IMR-90 (cell line): Measurements from ENCODE around the gene KNL1. TPM values are rescaled to one million over a fixed set of nuclear protein-coding genes. Genes with fewer than 3 reads are reported as not detected.
A peak's percentile ranks its signal among the peaks of the same experiment; 100 is the strongest.

ENCODE experiments used
- ATAC-seq: fragments of 200-7000 bp; cut with Tn5 transposase; 2 replicates; pipeline ENCODE4 v1.9.1; 2020; ENCODE audit warnings: low read depth, mild to moderate bottlenecking, moderate library complexity
- BruUV-seq: library from RNA; stranded (reverse); fragments of 400-500 nt; replicated peaks from 2 replicates; lab custom pipeline; 2021; lab: Mats Ljungman, UMichigan
- CTCF ChIA-PET: fragments of 300-600 bp; formaldehyde crosslinking; extraction: SDS; loops from one replicate; lab custom pipeline; 2021; ENCODE audit warnings: antibody characterized with exemption; lab: Yijun Ruan, JAX
- POLR2A ChIA-PET: fragments of 300-600 bp; sonication (Branson Sonifier 250); formaldehyde crosslinking; loops from one replicate; lab custom pipeline; 2022; ENCODE audit warnings: antibody characterized with exemption; ENCODE audit not compliant: unreplicated experiment; lab: Charles Lee
- DNase-seq: peaks from one replicate; pipeline ENCODE4 v3.0.0; 2013
- H2AFZ ChIP-seq: replicated peaks from 2 replicates; pipeline ENCODE3; 2013; ENCODE audit warnings: low read length, mild to moderate bottlenecking; ENCODE audit not compliant: poor library complexity
- H2AK5ac ChIP-seq: 2 replicates; pipeline ENCODE4 v1.6.1; 2013; ENCODE audit warnings: low read depth, low read length, inconsistent platforms
- H2AK9ac ChIP-seq: replicated peaks from 2 replicates; pipeline ENCODE3; 2013; ENCODE audit warnings: mild to moderate bottlenecking, low read depth, low read length, moderate library complexity; ENCODE audit not compliant: poor library complexity
- H2BK120ac ChIP-seq: 2 replicates; pipeline ENCODE4 v1.6.1; 2013; ENCODE audit warnings: low read depth, low read length, inconsistent platforms
- H2BK15ac ChIP-seq: 3 replicates; pipeline ENCODE4 v1.6.1; 2013; ENCODE audit warnings: low read depth, low read length, inconsistent platforms
- H2BK20ac ChIP-seq: 2 replicates; pipeline ENCODE4 v1.6.1; 2013; ENCODE audit warnings: low read depth, mild to moderate bottlenecking, inconsistent platforms, low read length, moderate library complexity
- H2BK5ac ChIP-seq: 2 replicates; pipeline ENCODE4 v1.6.1; 2013; ENCODE audit warnings: mild to moderate bottlenecking, low read depth, low read length, inconsistent platforms; ENCODE audit not compliant: poor library complexity, severe bottlenecking
- H3K14ac ChIP-seq: replicated peaks from 2 replicates; pipeline ENCODE4 v1.6.1; 2013; ENCODE audit warnings: low read depth, low read length, inconsistent platforms
- H3K18ac ChIP-seq: 2 replicates; pipeline ENCODE4 v1.6.1; 2013; ENCODE audit warnings: low read depth, low read length, control low read depth
- H3K23ac ChIP-seq: 2 replicates; pipeline ENCODE4 v1.6.1; 2013; ENCODE audit warnings: low read depth, low read length, inconsistent platforms
- H3K27ac ChIP-seq: 2 replicates; pipeline ENCODE4 v1.5.1; 2013; ENCODE audit warnings: mild to moderate bottlenecking, control low read depth, low read length; ENCODE audit not compliant: insufficient read depth
- H3K27me3 ChIP-seq: 2 replicates; pipeline ENCODE4 v1.6.1; 2013; ENCODE audit warnings: low read length; ENCODE audit not compliant: control insufficient read depth, insufficient read depth
- H3K36me3 ChIP-seq: 2 replicates; pipeline ENCODE4 v1.6.1; 2013; ENCODE audit warnings: low read length, mixed read lengths; ENCODE audit not compliant: control insufficient read depth, insufficient read depth
- H3K4ac ChIP-seq: 2 replicates; pipeline ENCODE4 v1.6.1; 2013; ENCODE audit warnings: low read depth, low read length, inconsistent platforms
- H3K4me1 ChIP-seq: 2 replicates; pipeline ENCODE4 v1.6.1; 2013; ENCODE audit warnings: low read length, mixed read lengths; ENCODE audit not compliant: control insufficient read depth, insufficient read depth
- H3K4me2 ChIP-seq: 2 replicates; pipeline ENCODE4 v1.6.1; 2013; ENCODE audit warnings: low read depth, mild to moderate bottlenecking, control low read depth, low read length, moderate library complexity
- H3K4me3 ChIP-seq: 2 replicates; pipeline ENCODE4 v1.5.1; 2013; ENCODE audit warnings: low read depth, mild to moderate bottlenecking, control low read depth, low read length, moderate library complexity; ENCODE audit not compliant: insufficient read depth
- H3K56ac ChIP-seq: 2 replicates; pipeline ENCODE4 v1.6.1; 2013; ENCODE audit warnings: low read length, inconsistent platforms; ENCODE audit not compliant: insufficient read depth; ENCODE audit errors: extremely low read depth
- H3K79me1 ChIP-seq, 2 experiments: 2 replicates each; pipeline ENCODE4 v1.6.1; 2013; ENCODE audit warnings: low read length in 2 of 2, inconsistent platforms in 1 of 2, low read depth in 1 of 2
- H3K9ac ChIP-seq: 2 replicates; pipeline ENCODE4 v1.6.1; 2013; ENCODE audit warnings: low read depth, low read length, control low read depth
- H3K9me1 ChIP-seq: 2 replicates; pipeline ENCODE4 v1.6.1; 2013; ENCODE audit warnings: low read length, inconsistent platforms; ENCODE audit not compliant: insufficient read depth
- H3K9me3 ChIP-seq: 2 replicates; pipeline ENCODE4 v1.6.1; 2013; ENCODE audit warnings: low read length; ENCODE audit not compliant: control insufficient read depth, insufficient read depth
- H4K20me1 ChIP-seq: 2 replicates; pipeline ENCODE4 v1.6.1; 2013; ENCODE audit warnings: low read length, inconsistent platforms; ENCODE audit not compliant: insufficient read depth
- H4K5ac ChIP-seq: 2 replicates; pipeline ENCODE4 v1.6.1; 2013; ENCODE audit warnings: mild to moderate bottlenecking, low read depth, low read length, control low read depth
- H4K8ac ChIP-seq, 2 experiments: 2 replicates each; pipeline ENCODE4 v1.6.1; 2013; ENCODE audit warnings: low read depth in 2 of 2, low read length in 2 of 2, control low read depth in 1 of 2, inconsistent platforms in 1 of 2
- H4K91ac ChIP-seq: 2 replicates; pipeline ENCODE4 v1.6.1; 2013; ENCODE audit warnings: low read depth, low read length, inconsistent platforms; ENCODE audit not compliant: insufficient read depth
- BHLHE40 ChIP-seq: fragments of 150-350 bp; IDR thresholded peaks from 2 replicates; pipeline ENCODE4 v1.6.1; 2016; ENCODE audit warnings: mild to moderate bottlenecking, low read depth, low read length
- MAZ ChIP-seq: IDR thresholded peaks from 2 replicates; pipeline ENCODE4 v1.6.1; 2012; ENCODE audit warnings: low read depth, mild to moderate bottlenecking, low read length, improper control_type of control experiment, moderate library complexity, borderline replicate concordance
- WGBS, 2 experiments: methylation state at CpG; one replicate each; pipeline versions ENCODE4 v1.1.5 to v1.1.7; 2013; ENCODE audit warnings: missing lambda C conversion rate in 2 of 2; ENCODE audit not compliant: insufficient read length in 1 of 2; ENCODE audit errors: extremely low coverage in 2 of 2; 5-methylcytosine and 5-hydroxymethylcytosine counted together
- dilution Hi-C: fragments of 300-500 bp; cut with HindIII; formaldehyde crosslinking; loops from one replicate; pipeline ENCODE4 v1.14.3; 2018; ENCODE audit warnings: low sequenced_read_pairs; ENCODE audit not compliant: unreplicated experiment
- in situ Hi-C: fragments of 300-500 bp; cut with MboI; formaldehyde crosslinking; loops from 3 replicates; pipeline ENCODE4 v1.14.3; 2019; ENCODE audit warnings: low sequenced_read_pairs, inconsistent platforms, mixed read lengths
- intact Hi-C: fragments of 100-400 bp; cut with micrococcal nuclease; formaldehyde crosslinking; loops from 2 replicates; pipeline ENCODE4 v1.10.0; 2022
- polyA plus RNA-seq, 3 experiments: library from polyadenylated mRNA; depleted of rRNA; stranded (reverse); fragments of >200 nt; gene quantifications; 2 replicates each; pipeline ENCODE4 v1.2.3, GENCODE V29; 2012; ENCODE audit warnings: low replicate concordance in 1 of 3
- total RNA-seq: library from RNA; depleted of rRNA; stranded (reverse); fragments of >200 nt; gene quantifications from 2 replicates; pipeline ENCODE4 v1.2.3, GENCODE V29; 2012

KNL1 gene
- total and polyA plus RNA-seq, 2 of the 4 experiments (the other 2 are of a cell fraction) = 3.1 to 25.1 TPM

DNA sequence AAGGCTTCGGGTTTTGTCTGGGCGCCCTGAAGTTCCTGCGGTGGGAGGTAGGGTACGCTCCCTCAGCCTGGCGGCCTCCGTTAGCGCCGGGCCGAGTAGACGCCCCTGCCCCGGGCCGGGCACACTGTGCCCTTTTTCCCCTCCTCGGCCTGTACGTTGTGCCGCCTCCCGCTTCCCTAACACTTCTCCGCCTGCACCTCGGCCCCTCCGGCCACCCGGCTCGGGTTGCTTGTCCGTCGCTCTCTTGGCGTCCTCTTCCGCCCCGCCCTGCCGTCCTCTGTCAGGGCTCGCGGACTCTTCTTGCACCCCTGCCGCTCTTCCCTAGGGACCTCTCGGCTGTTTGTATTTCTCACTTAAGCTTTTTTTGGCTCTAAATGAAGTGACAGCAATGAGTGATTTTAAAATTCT lies 384 bp downstream of the KNL1 start:
- no peaks in the 10 kb centered on the region for H3K9me1 ChIP-seq
- no peak overlapping the region for H2BK5ac ChIP-seq
- H3K56ac ChIP-seq = peak overlapping the region; percentile 100; the same call in 1 of the 2 replicates
- no peaks in the 10 kb centered on the region for H3K36me3 ChIP-seq
- dilution Hi-C loops = no loop called here
- peak; percentile 60; the same call in 1 of the 2 replicates for TF ChIP-seq MAZ
- TF ChIP-seq BHLHE40 = no peak
- H3K9me3 ChIP-seq = no peaks in the 10 kb centered on the region
- no peak overlapping the region for H3K18ac ChIP-seq
- in situ Hi-C loops = no loop called here
- WGBS, 2 experiments = 0% methylated on average over 9 of the region's 31 CpGs; no CpG with 5 or more reads in 1 of the 2 experiments
- TSS peak; percentile 64 for BruUV-seq
- DNase-seq (peak; percentile 16), ATAC-seq (peak; percentile 62)
- ChIA-PET POLR2A (no interaction called here), CTCF (interaction anchor here (0.5 kb wide), 1 partner anchor 819 kb away, joined by 3 read pairs; no protein-coding TSS in a partner anchor)
- peak overlapping the region; percentile 56; the same call in 1 of the 2 replicates for H3K9ac ChIP-seq
- intact Hi-C loops = loop anchor here (1.0 to 2.0 kb wide), 2 partner anchors 100 to 300 kb away; partner anchors contain the start of genes RAD51 and VPS18
- H4K8ac ChIP-seq = no peak overlapping the region; a peak in 2 of 4 replicates
- H3K27me3 ChIP-seq = no peaks in the 10 kb centered on the region
- no peak overlapping the region for H2BK15ac ChIP-seq
- H3K4me2 ChIP-seq = peak overlapping the region; percentile 31
- no peaks in the 10 kb centered on the region for H3K4me1 ChIP-seq
- H2AK9ac ChIP-seq = no peak overlapping the region
- no peak overlapping the region for H2AK5ac ChIP-seq
- peak overlapping the region; percentile 99 for H3K23ac ChIP-seq
- H2AFZ ChIP-seq = peak overlapping the region; percentile 93
- H3K4ac ChIP-seq = no peak overlapping the region
- H4K5ac ChIP-seq = no peak overlapping the region
- peaks cover 4 to 25% of the 10 kb centered on the region in 2 experiments; a peak in 3 of 4 replicates for H3K79me1 ChIP-seq
- H3K4me3 ChIP-seq = peak overlapping the region; percentile 52
- no peak overlapping the region for H2BK20ac ChIP-seq
- H3K27ac ChIP-seq = peak overlapping the region; percentile 4; the same call in 1 of the 2 replicates
- H2BK120ac ChIP-seq = no peak overlapping the region
- H4K20me1 ChIP-seq = no peaks in the 10 kb centered on the region
- no peak overlapping the region for H3K14ac ChIP-seq
- H4K91ac ChIP-seq = no peak overlapping the region
